ENCODE measurements around the gene RCC2.

- no peak for TF ChIP-seq EZH2 (IDR thresholded peaks at IDR 0.05; ENCODE audit: low read length)
- no peak for TF ChIP-seq CTCF (optimal IDR thresholded peaks at IDR 0.05 in 1 of 3, IDR thresholded peaks at IDR 0.05 in 1 of 3, conservative IDR thresholded peaks at IDR 0.05 in 1 of 3; ENCODE audit: extremely low read depth in 1 of 3, insufficient read depth in 2 of 3, low read length in 3 of 3)
Measured at GRCh38 chr1:17471393-17471792, 31.9 kb upstream of the RCC2 start.

Measured in keratinocyte (primary cell).